NCI-H146 treated with DMSO at 0.1 percent for 48 hours (cell line): ENCODE measurements around the gene CADPS2.

Source experiments
- DNase-seq: peaks from one replicate; lab custom pipeline; 2025; ENCODE audit not compliant: unreplicated experiment; lab: John Stamatoyannopoulos, UW

CADPS2 gene

GRCh38 chr7:122886357-122887081 is at the start of gene CADPS2:
Gene CADPS2, minus strand, starts transcription at chr7:122886460. Its CDS starts 123 bp downstream, at chr7:122886337.
- peak; percentile 84 for DNase-seq

- DNase-seq, result no peak
Measured at GRCh38 chr7:122935620-122936019, 49.4 kb upstream of the CADPS2 start.

GRCh38 chr7:122919643-122920181 is 33.5 kb upstream of the CADPS2 start:
- DNase-seq, result no peak

GRCh38 chr7:122914812-122915211 is 28.6 kb upstream of the CADPS2 start:
- no peak for DNase-seq

- DNase-seq, result no peak
Measured at GRCh38 chr7:122913608-122914007, 27.3 kb upstream of the CADPS2 start.

GRCh38 chr7:122902751-122903495 is 16.7 kb upstream of the CADPS2 start:
- no peak for DNase-seq

- no peak for DNase-seq
Measured at GRCh38 chr7:122901250-122901649, 15.0 kb upstream of the CADPS2 start.

- no peak for DNase-seq
Measured at GRCh38 chr7:122896509-122896908, 10.2 kb upstream of the CADPS2 start.

GRCh38 chr7:122893486-122893885 is 7.2 kb upstream of the CADPS2 start:
- no peak for DNase-seq

GRCh38 chr7:122889116-122889515 is 2.9 kb upstream of the CADPS2 start:
- no peak for DNase-seq

GRCh38 chr7:122887848-122888247 is 1.6 kb upstream of the CADPS2 start:
- DNase-seq, result no peak

GRCh38 chr7:122887198-122887597 is 938 bp upstream of the CADPS2 start:
- peak; percentile 66 for DNase-seq

- no peak for DNase-seq
Measured at GRCh38 chr7:122885583-122886356, 490 bp downstream of the CADPS2 start.

GRCh38 chr7:122884186-122884585 is 2.1 kb downstream of the CADPS2 start:
- peak; percentile 98 for DNase-seq

- peak; percentile 41 for DNase-seq
Measured at GRCh38 chr7:122883049-122883680, 3.1 kb downstream of the CADPS2 start.

GRCh38 chr7:122881324-122881723 is 4.9 kb downstream of the CADPS2 start:
- no peak for DNase-seq

GRCh38 chr7:122869260-122869659 is 17.0 kb downstream of the CADPS2 start:
- no peak for DNase-seq

- no peak for DNase-seq
Measured at GRCh38 chr7:122867471-122867980, 18.7 kb downstream of the CADPS2 start.

GRCh38 chr7:122864838-122865237 is 21.4 kb downstream of the CADPS2 start:
- no peak for DNase-seq

GRCh38 chr7:122864016-122864415 is 22.2 kb downstream of the CADPS2 start:
- DNase-seq, result no peak

GRCh38 chr7:122858320-122858719 is 27.9 kb downstream of the CADPS2 start:
- DNase-seq, result no peak
